Stimulated activated CD8-positive, alpha-beta memory T cell treated with anti-CD3 and anti-CD28 coated beads, Interleukin-4, amount 100 ng/mL, for 4 hours (primary cell): ENCODE results near the gene EXOSC7.
"Not testable (repeated sequence)": the region's sequence is repeated elsewhere in the genome, so short reads cannot be mapped to it uniquely, and the experiment has no call there.

Source experiments
- DNase-seq, 2 donors: peaks; one replicate each; pipeline ENCODE4 v3.0.0-alpha.2; 2020; ENCODE audit warnings: low read depth in 2 of 2, low spot score in 1 of 2

The EXOSC7 gene

GRCh38 chr3:44962621-44963393, 13.2 kb upstream of the EXOSC7 start:
- no peak for DNase-seq

GRCh38 chr3:44963571-44964325, 12.3 kb upstream of the EXOSC7 start:
- DNase-seq, result no peak

GRCh38 chr3:44965165-44965564, 10.9 kb upstream of the EXOSC7 start:
- no peak for DNase-seq

- DNase-seq, result no peak
Measured at GRCh38 chr3:44966795-44967278, 9.2 kb upstream of the EXOSC7 start.

- DNase-seq, result no peak
Measured at GRCh38 chr3:44968447-44968858, 7.6 kb upstream of the EXOSC7 start.

- DNase-seq, result no peak
Measured at GRCh38 chr3:44969154-44969827, 6.8 kb upstream of the EXOSC7 start.

- DNase-seq, result no peak
Measured at GRCh38 chr3:44969828-44970179, 6.2 kb upstream of the EXOSC7 start.

GRCh38 chr3:44970926-44971490, 5.0 kb upstream of the EXOSC7 start:
- DNase-seq, result no peak

- no peak for DNase-seq
Measured at GRCh38 chr3:44974416-44974815, 1.6 kb upstream of the EXOSC7 start.

- DNase-seq, result no peak
Measured at GRCh38 chr3:44981220-44981619, 5.2 kb downstream of the EXOSC7 start.

- DNase-seq, result no peak
Measured at GRCh38 chr3:44981751-44982150, 5.7 kb downstream of the EXOSC7 start.

- DNase-seq, result no peak
Measured at GRCh38 chr3:44982817-44983216, 6.8 kb downstream of the EXOSC7 start.

- DNase-seq, result no peak
Measured at GRCh38 chr3:44983484-44983941, 7.5 kb downstream of the EXOSC7 start.

GRCh38 chr3:44984335-44984734, 8.3 kb downstream of the EXOSC7 start:
- DNase-seq, result no peak

GRCh38 chr3:44986330-44986729, 10.3 kb downstream of the EXOSC7 start:
- DNase-seq, result not testable (repeated sequence)

GRCh38 chr3:44987332-44987731, 11.3 kb downstream of the EXOSC7 start:
- no peak for DNase-seq

GRCh38 chr3:44988073-44988472, 12.0 kb downstream of the EXOSC7 start:
- no peak for DNase-seq

- DNase-seq, result no peak
Measured at GRCh38 chr3:44989141-44989540, 13.1 kb downstream of the EXOSC7 start.

GRCh38 chr3:44989636-44990373, 13.8 kb downstream of the EXOSC7 start:
- no peak for DNase-seq

GRCh38 chr3:44991326-44991725, 15.3 kb downstream of the EXOSC7 start:
- no peak for DNase-seq
